CD4-positive, CD25-positive, alpha-beta regulatory T cell (primary cell): Measurements from ENCODE around the gene KCTD1. TPM values are rescaled to one million over a fixed set of nuclear protein-coding genes. Genes with fewer than 3 reads are reported as not detected.

Source experiments
- ATAC-seq, 2 donors: fragments of 150-1000 bp; cut with Tn5 transposase; one replicate each; pipeline ENCODE4 v1.10.0; 2021; ENCODE audit warnings: low read depth in 2 of 2, moderate number of reproducible peaks in 2 of 2, moderate library complexity in 1 of 2
- DNase-seq, 3 donors: peaks; one replicate each; pipeline versions ENCODE4 v3.0.0 to v3.0.0-alpha.2; 2012 to 2022; ENCODE audit warnings: mixed read lengths in 1 of 3
- H3K27ac ChIP-seq: one replicate; pipeline ENCODE4 v1.7.0; 2013; ENCODE audit warnings: mild to moderate bottlenecking, low read length; ENCODE audit not compliant: insufficient read depth, poor library complexity, severe bottlenecking
- H3K27me3 ChIP-seq: one replicate; pipeline ENCODE4 v1.7.0; 2013; ENCODE audit warnings: low read length; ENCODE audit not compliant: control insufficient read depth, insufficient read depth
- H3K36me3 ChIP-seq: one replicate; pipeline ENCODE4 v1.7.0; 2013; ENCODE audit warnings: mild to moderate bottlenecking, low read length, moderate library complexity; ENCODE audit not compliant: control insufficient read depth, insufficient read depth
- H3K4me1 ChIP-seq: 2 replicates; pipeline ENCODE4 v1.7.0; 2013; ENCODE audit warnings: mild to moderate bottlenecking, low read length; ENCODE audit not compliant: insufficient read depth, control insufficient read depth, poor library complexity, severe bottlenecking
- H3K4me3 ChIP-seq: one replicate; pipeline ENCODE4 v1.7.0; 2013; ENCODE audit warnings: low read depth, mild to moderate bottlenecking, low read length, moderate library complexity
- H3K9me3 ChIP-seq, 2 experiments: 1 replicate in 1 of 2; 2 replicates in 1 of 2; pipeline ENCODE4 v1.7.0; 2013; ENCODE audit warnings: low read length in 2 of 2, mild to moderate bottlenecking in 1 of 2, moderate library complexity in 1 of 2; ENCODE audit not compliant: control insufficient read depth in 2 of 2
- H3K27ac Mint-ChIP-seq, 3 donors: one replicate each; pipeline ENCODE4 v1.8.0; 2020 to 2022; ENCODE audit warnings: mild to moderate bottlenecking in 3 of 3, mixed read lengths in 3 of 3, moderate library complexity in 2 of 3
- H3K27me3 Mint-ChIP-seq: one replicate; pipeline ENCODE4 v1.8.0; 2022; ENCODE audit warnings: mild to moderate bottlenecking, mixed read lengths
- H3K36me3 Mint-ChIP-seq: one replicate; pipeline ENCODE4 v1.8.0; 2020; ENCODE audit warnings: mixed read lengths
- H3K4me1 Mint-ChIP-seq, 4 donors: one replicate each; pipeline ENCODE4 v1.8.0; 2020 to 2022; ENCODE audit warnings: mixed read lengths in 4 of 4, mild to moderate bottlenecking in 1 of 4
- H3K4me3 Mint-ChIP-seq, 4 donors: one replicate each; pipeline ENCODE4 v1.8.0; 2020 to 2022; ENCODE audit warnings: mild to moderate bottlenecking in 4 of 4, mixed read lengths in 4 of 4, moderate library complexity in 3 of 4
- H3K9me3 Mint-ChIP-seq, 7 donors: one replicate each; pipeline ENCODE4 v1.8.0; 2020 to 2022; ENCODE audit warnings: mixed read lengths in 7 of 7, mild to moderate bottlenecking in 3 of 7, moderate library complexity in 2 of 7
- polyA plus RNA-seq, 4 donors: library from polyadenylated mRNA; unstranded; fragments of 300-500 nt; fragmentation: Illumina TruSeq; gene quantifications; one replicate each; pipeline ENCODE4 v1.2.3, GENCODE V29; 2021
- total RNA-seq: library from RNA; stranded (reverse); gene quantifications from one replicate; pipeline ENCODE4 v1.2.3, GENCODE V29; 2022

Gene KCTD1
- total and polyA plus RNA-seq, 5 donors from 2014 or later: 0.14 to 2.0 (median 0.26) TPM; not detected in 2

- no peak overlapping the region for H3K27ac ChIP-seq
Measured at GRCh38 chr18:26421931-26422330, 126.4 kb downstream of the KCTD1 start.

GRCh38 chr18:26421503-26421902 is 126.8 kb downstream of the KCTD1 start:
- no peaks in the 10 kb centered on the region for H3K36me3 Mint-ChIP-seq
- H3K4me1 ChIP-seq: no peaks in the 10 kb centered on the region
- no peaks in the 10 kb centered on the region for H3K27me3 ChIP-seq
- H3K4me3 Mint-ChIP-seq: no peak overlapping the region
- H3K27ac ChIP-seq: no peak overlapping the region
- H3K36me3 ChIP-seq: no peaks in the 10 kb centered on the region
- H3K9me3 ChIP-seq: no peaks in the 10 kb centered on the region
- H3K9me3 Mint-ChIP-seq: no peaks in the 10 kb centered on the region
- no peak overlapping the region for H3K27ac Mint-ChIP-seq
- no peak overlapping the region for H3K4me3 ChIP-seq
- DNase-seq: no peak
- H3K4me1 Mint-ChIP-seq: no peaks in the 10 kb centered on the region
- no peak for ATAC-seq
- no peaks in the 10 kb centered on the region for H3K27me3 Mint-ChIP-seq

More at GRCh38 chr18:26421931-26422330, 126.4 kb downstream of the KCTD1 start:
- no peaks in the 10 kb centered on the region for H3K4me1 ChIP-seq
- no peak overlapping the region for H3K4me3 ChIP-seq
- DNase-seq: no peak
- Mint-ChIP-seq H3K4me3 (no peak overlapping the region), H3K9me3 (no peaks in the 10 kb centered on the region), H3K4me1 (no peaks in the 10 kb centered on the region), H3K27me3 (no peaks in the 10 kb centered on the region), H3K36me3 (no peaks in the 10 kb centered on the region), H3K27ac (no peak overlapping the region)
- H3K36me3 ChIP-seq: no peaks in the 10 kb centered on the region
- H3K9me3 ChIP-seq: no peaks in the 10 kb centered on the region
- no peak for ATAC-seq
- no peaks in the 10 kb centered on the region for H3K27me3 ChIP-seq

GRCh38 chr18:26419746-26420145 is 128.6 kb downstream of the KCTD1 start:
- H3K4me3 ChIP-seq: no peak overlapping the region
- H3K9me3 ChIP-seq: no peaks in the 10 kb centered on the region
- no peaks in the 10 kb centered on the region for H3K4me1 ChIP-seq
- Mint-ChIP-seq H3K27me3 (no peaks in the 10 kb centered on the region), H3K9me3 (no peaks in the 10 kb centered on the region), H3K36me3 (no peaks in the 10 kb centered on the region), H3K4me1 (no peaks in the 10 kb centered on the region), H3K27ac (no peak overlapping the region), H3K4me3 (no peak overlapping the region)
- no peaks in the 10 kb centered on the region for H3K27me3 ChIP-seq
- DNase-seq: no peak
- H3K27ac ChIP-seq: no peak overlapping the region
- ATAC-seq: no peak
- H3K36me3 ChIP-seq: no peaks in the 10 kb centered on the region

DNA sequence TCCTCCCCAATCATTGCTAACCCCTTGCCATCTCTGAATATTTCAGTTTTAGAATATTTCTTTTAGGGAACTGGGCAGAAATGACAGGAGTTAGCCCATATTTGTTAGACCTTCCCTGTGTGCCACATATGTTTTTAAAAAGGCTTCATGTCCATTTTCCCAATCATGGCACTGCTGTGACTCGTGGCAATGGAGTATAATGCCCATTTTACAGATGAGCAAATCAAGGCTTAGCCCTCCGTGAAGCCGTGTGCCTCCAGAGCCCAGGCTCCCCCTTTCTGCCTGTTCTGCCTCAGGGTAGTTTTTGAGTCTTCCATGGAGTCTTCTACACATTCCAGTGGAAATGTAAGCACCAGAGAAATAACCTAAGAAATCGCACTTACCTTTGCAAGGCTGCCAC is 130.1 kb downstream of the KCTD1 start:
- no peaks in the 10 kb centered on the region for H3K27me3 ChIP-seq
- no peaks in the 10 kb centered on the region for H3K9me3 ChIP-seq
- H3K4me1 Mint-ChIP-seq: no peaks in the 10 kb centered on the region
- no peak overlapping the region for H3K4me3 ChIP-seq
- H3K4me3 Mint-ChIP-seq: no peak overlapping the region
- ATAC-seq (no peak), DNase-seq (no peak)
- H3K27me3 Mint-ChIP-seq: no peaks in the 10 kb centered on the region
- no peaks in the 10 kb centered on the region for H3K36me3 Mint-ChIP-seq
- H3K27ac ChIP-seq: no peak overlapping the region
- no peaks in the 10 kb centered on the region for H3K4me1 ChIP-seq
- no peaks in the 10 kb centered on the region for H3K9me3 Mint-ChIP-seq
- H3K36me3 ChIP-seq: no peaks in the 10 kb centered on the region
- H3K27ac Mint-ChIP-seq: no peak overlapping the region

GRCh38 chr18:26417190-26417589 is 131.2 kb downstream of the KCTD1 start:
- no peak for ATAC-seq
- Histone ChIP-seq H3K4me1 (no peaks in the 10 kb centered on the region), H3K27me3 (no peaks in the 10 kb centered on the region), H3K36me3 (no peaks in the 10 kb centered on the region), H3K4me3 (no peak overlapping the region), H3K27ac (no peak overlapping the region), H3K9me3 (no peaks in the 10 kb centered on the region)
- Mint-ChIP-seq H3K27me3 (no peaks in the 10 kb centered on the region), H3K9me3 (no peaks in the 10 kb centered on the region), H3K36me3 (no peaks in the 10 kb centered on the region), H3K27ac (no peak overlapping the region), H3K4me1 (no peaks in the 10 kb centered on the region), H3K4me3 (no peak overlapping the region)
- no peak for DNase-seq

- Histone ChIP-seq H3K9me3 (no peaks in the 10 kb centered on the region), H3K4me3 (no peak overlapping the region), H3K4me1 (no peaks in the 10 kb centered on the region), H3K36me3 (no peaks in the 10 kb centered on the region), H3K27ac (no peak overlapping the region), H3K27me3 (no peaks in the 10 kb centered on the region)
- DNase-seq: no peak
- H3K4me3 Mint-ChIP-seq: no peak overlapping the region
- H3K36me3 Mint-ChIP-seq: no peaks in the 10 kb centered on the region
- no peaks in the 10 kb centered on the region for H3K27me3 Mint-ChIP-seq
- H3K27ac Mint-ChIP-seq: no peak overlapping the region
- no peaks in the 10 kb centered on the region for H3K4me1 Mint-ChIP-seq
- no peaks in the 10 kb centered on the region for H3K9me3 Mint-ChIP-seq
- no peak for ATAC-seq
Measured at GRCh38 chr18:26416652-26417150, 131.7 kb downstream of the KCTD1 start.

GRCh38 chr18:26415631-26416030 is 132.7 kb downstream of the KCTD1 start:
- ATAC-seq: no peak
- Mint-ChIP-seq H3K36me3 (no peaks in the 10 kb centered on the region), H3K4me1 (no peaks in the 10 kb centered on the region), H3K4me3 (no peak overlapping the region), H3K9me3 (no peaks in the 10 kb centered on the region), H3K27me3 (no peaks in the 10 kb centered on the region), H3K27ac (no peak overlapping the region)
- no peaks in the 10 kb centered on the region for H3K4me1 ChIP-seq
- DNase-seq: no peak
- H3K27me3 ChIP-seq: no peaks in the 10 kb centered on the region
- no peaks in the 10 kb centered on the region for H3K36me3 ChIP-seq
- H3K27ac ChIP-seq: no peak overlapping the region
- no peak overlapping the region for H3K4me3 ChIP-seq
- H3K9me3 ChIP-seq: no peaks in the 10 kb centered on the region

- Histone ChIP-seq H3K27ac (no peak overlapping the region), H3K9me3 (no peaks in the 10 kb centered on the region), H3K27me3 (no peaks in the 10 kb centered on the region), H3K4me3 (no peak overlapping the region), H3K36me3 (no peaks in the 10 kb centered on the region), H3K4me1 (no peaks in the 10 kb centered on the region)
- no peak for DNase-seq
- Mint-ChIP-seq H3K9me3 (no peaks in the 10 kb centered on the region), H3K4me3 (no peak overlapping the region), H3K27me3 (no peaks in the 10 kb centered on the region), H3K27ac (no peak overlapping the region), H3K4me1 (no peaks in the 10 kb centered on the region), H3K36me3 (no peaks in the 10 kb centered on the region)
- no peak for ATAC-seq
Measured at GRCh38 chr18:26414901-26415440, 133.4 kb downstream of the KCTD1 start.
